DMS79 treated with DMSO at 0.1 percent for 48 hours (cell line): ENCODE data around the gene ZNF394.

ENCODE experiments used
- DNase-seq: peaks from one replicate; lab custom pipeline; 2025; lab: John Stamatoyannopoulos, UW

ZNF394 gene

GRCh38 chr7:99449326-99449725 lies 50.8 kb downstream of the ZNF394 start:
- peak; percentile 20 for DNase-seq

- DNase-seq, result no peak
Observed at GRCh38 chr7:99448855-99449254, 51.2 kb downstream of the ZNF394 start.

- no peak for DNase-seq
Observed at GRCh38 chr7:99447943-99448342, 52.1 kb downstream of the ZNF394 start.

GRCh38 chr7:99446096-99446495 lies 54.0 kb downstream of the ZNF394 start:
- no peak for DNase-seq
